Karpas-422 (cell line): ENCODE data around the gene NELFCD. TPM values are rescaled to one million over a fixed set of nuclear protein-coding genes. Genes with fewer than 3 reads are reported as not detected.
"Not testable (repeated sequence)": the region's sequence is repeated elsewhere in the genome, so short reads cannot be mapped to it uniquely, and the experiment has no call there.

Experiments
- DNase-seq: peaks from one replicate; pipeline ENCODE4 v3.0.0-alpha.2; 2015
- H2AFZ ChIP-seq: fragments of 200-600 bp; sonication (generic); 2 replicates; pipeline ENCODE4 v1.6.1; 2014; ENCODE audit warnings: antibody characterized with exemption, low read length, mixed read lengths
- H3K27ac ChIP-seq: fragments of 200-600 bp; sonication (generic); 2 replicates; pipeline ENCODE4 v1.5.1; 2014; ENCODE audit warnings: mild to moderate bottlenecking, low read length, moderate library complexity
- H3K27me3 ChIP-seq: fragments of 200-600 bp; sonication (generic); 2 replicates; pipeline ENCODE4 v1.6.1; 2014; ENCODE audit warnings: low read length, mixed read lengths
- H3K36me3 ChIP-seq: fragments of 200-600 bp; sonication (generic); 2 replicates; pipeline ENCODE4 v1.6.1; 2014; ENCODE audit warnings: low read length, mixed read lengths; ENCODE audit not compliant: insufficient read depth
- H3K4me1 ChIP-seq: fragments of 200-600 bp; sonication (generic); 2 replicates; pipeline ENCODE4 v1.6.1; 2014; ENCODE audit warnings: mild to moderate bottlenecking, low read length, mixed read lengths
- H3K4me2 ChIP-seq: fragments of 200-600 bp; sonication (generic); 2 replicates; pipeline ENCODE4 v1.6.1; 2014; ENCODE audit warnings: low read length, low read depth, mild to moderate bottlenecking; ENCODE audit not compliant: poor library complexity, severe bottlenecking
- H3K4me3 ChIP-seq: fragments of 200-600 bp; sonication (generic); 2 replicates; pipeline ENCODE4 v1.5.1; 2014; ENCODE audit warnings: mild to moderate bottlenecking, antibody characterized with exemption, low read length, mixed read lengths
- H3K79me2 ChIP-seq: fragments of 200-600 bp; sonication (generic); 2 replicates; pipeline ENCODE4 v1.6.1; 2014; ENCODE audit warnings: mild to moderate bottlenecking, low read length, mixed read lengths
- H3K9ac ChIP-seq: fragments of 200-600 bp; sonication (generic); 2 replicates; pipeline ENCODE4 v1.6.0; 2014; ENCODE audit warnings: low read length
- H3K9me2 ChIP-seq: fragments of 200-600 bp; sonication (generic), shearing (Covaris generic); replicated peaks from 2 replicates; pipeline ENCODE4 v1.6.0; 2014; ENCODE audit warnings: mild to moderate bottlenecking, low read length, moderate library complexity; ENCODE audit not compliant: insufficient read depth
- H3K9me3 ChIP-seq: fragments of 300-700, 200-600 bp; sonication (generic); 2 replicates; pipeline ENCODE4 v1.6.1; 2014; ENCODE audit warnings: low read length, mixed read lengths
- H4K20me1 ChIP-seq: fragments of 200-600 bp; sonication (generic); 2 replicates; pipeline ENCODE4 v1.6.1; 2014; ENCODE audit warnings: mild to moderate bottlenecking, antibody characterized with exemption, low read length, low read depth; ENCODE audit not compliant: insufficient read depth
- total RNA-seq: library from RNA; depleted of rRNA; stranded (reverse); fragments of >200 nt; shearing (Covaris generic); gene quantifications from 2 replicates; pipeline ENCODE4 v1.2.3, GENCODE V29; 2014; ENCODE audit warnings: low replicate concordance

The NELFCD gene
- total RNA-seq, 1 experiment from 2014 or later, result 51.3 TPM

DNA sequence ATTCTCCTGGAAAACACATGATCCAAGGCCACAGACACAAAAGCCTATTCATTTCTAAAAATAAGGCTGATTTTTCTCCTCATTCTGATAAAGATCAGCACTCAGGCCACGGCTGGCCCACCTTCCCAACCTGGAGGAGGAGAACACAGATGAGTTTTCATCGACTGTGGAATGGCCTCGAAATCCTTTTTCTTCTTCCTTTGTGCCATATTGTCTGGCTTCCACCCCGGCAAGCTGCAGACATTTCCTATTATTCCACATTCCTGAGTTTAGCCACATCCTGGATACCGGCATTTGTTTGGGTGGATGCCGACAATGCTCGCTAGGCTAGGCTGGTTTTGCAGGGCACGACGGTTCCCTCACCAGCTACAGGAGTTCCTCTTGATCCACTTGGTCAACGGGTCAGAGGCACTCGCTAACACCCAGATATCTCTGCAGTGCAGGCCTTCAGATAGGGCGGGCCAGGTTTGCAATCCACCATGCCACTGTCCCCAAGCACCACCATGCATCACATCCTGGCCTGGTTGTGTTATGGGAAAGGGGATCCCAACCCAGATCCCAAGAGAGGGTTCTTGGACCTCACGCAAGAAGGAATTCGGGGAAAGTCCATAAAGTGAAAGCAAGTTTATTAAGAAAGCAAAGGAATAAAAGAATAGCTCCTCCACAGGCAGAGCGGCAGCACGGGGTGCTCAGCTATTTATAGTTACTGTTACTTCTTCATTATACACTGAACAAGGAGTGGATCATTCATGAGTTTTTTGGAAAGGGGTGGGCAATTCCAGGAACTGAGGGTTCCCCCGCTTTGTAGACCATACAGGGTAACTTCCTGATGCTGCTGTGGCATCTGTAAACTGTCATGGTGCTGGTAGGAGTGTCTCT, 30.2 kb downstream of the NELFCD start:
- H3K9me2 ChIP-seq, result no peaks in the 10 kb centered on the region

GRCh38 chr20:59011874-59012157, 30.8 kb downstream of the NELFCD start:
- H3K9ac ChIP-seq, H4K20me1 ChIP-seq, DNase-seq, H3K36me3 ChIP-seq, H3K4me3 ChIP-seq, H3K79me2 ChIP-seq, H3K9me2 ChIP-seq, H2AFZ ChIP-seq, H3K27me3 ChIP-seq, H3K9me3 ChIP-seq, H3K4me2 ChIP-seq, H3K27ac ChIP-seq: not testable (repeated sequence)
- peaks cover 31% of the 10 kb centered on the region for H3K4me1 ChIP-seq

More for the DNA sequence above, 30.2 kb downstream of the NELFCD start:
- Histone ChIP-seq H3K9ac (no peak overlapping the region), H3K27me3 (no peaks in the 10 kb centered on the region), H3K9me3 (no peaks in the 10 kb centered on the region), H3K4me2 (no peak overlapping the region), H3K36me3 (no peaks in the 10 kb centered on the region), H3K79me2 (peaks cover 6% of the 10 kb centered on the region), H3K4me3 (no peak overlapping the region), H4K20me1 (no peaks in the 10 kb centered on the region), H2AFZ (no peak overlapping the region), H3K27ac (no peak overlapping the region), H3K4me1 (peaks cover 25% of the 10 kb centered on the region)
- no peak for DNase-seq

GRCh38 chr20:59013031-59013951, 32.2 kb downstream of the NELFCD start:
- H3K79me2 ChIP-seq, result no peaks in the 10 kb centered on the region
- H2AFZ ChIP-seq, result no peak overlapping the region
- H3K4me2 ChIP-seq, result no peak overlapping the region
- peaks cover 26% of the 10 kb centered on the region for H3K4me1 ChIP-seq
- no peak overlapping the region for H3K27ac ChIP-seq
- H3K9me2 ChIP-seq, result no peaks in the 10 kb centered on the region
- no peaks in the 10 kb centered on the region for H4K20me1 ChIP-seq
- H3K4me3 ChIP-seq, result no peak overlapping the region
- H3K9ac ChIP-seq, result no peak overlapping the region
- H3K36me3 ChIP-seq, result no peaks in the 10 kb centered on the region
- H3K27me3 ChIP-seq, result no peaks in the 10 kb centered on the region
- no peak for DNase-seq
- H3K9me3 ChIP-seq, result no peaks in the 10 kb centered on the region

- Histone ChIP-seq H3K4me3 (no peak overlapping the region), H3K4me1 (peaks cover 18% of the 10 kb centered on the region), H3K9me2 (no peaks in the 10 kb centered on the region), H3K9me3 (no peaks in the 10 kb centered on the region), H3K4me2 (no peak overlapping the region), H3K36me3 (no peaks in the 10 kb centered on the region), H3K27ac (no peak overlapping the region), H3K27me3 (no peaks in the 10 kb centered on the region), H3K9ac (no peak overlapping the region), H2AFZ (no peak overlapping the region), H4K20me1 (no peaks in the 10 kb centered on the region), H3K79me2 (no peaks in the 10 kb centered on the region)
- DNase-seq, result no peak
These were observed 33.0 kb downstream of the NELFCD start for GRCh38 chr20:59013959-59014608.

DNA sequence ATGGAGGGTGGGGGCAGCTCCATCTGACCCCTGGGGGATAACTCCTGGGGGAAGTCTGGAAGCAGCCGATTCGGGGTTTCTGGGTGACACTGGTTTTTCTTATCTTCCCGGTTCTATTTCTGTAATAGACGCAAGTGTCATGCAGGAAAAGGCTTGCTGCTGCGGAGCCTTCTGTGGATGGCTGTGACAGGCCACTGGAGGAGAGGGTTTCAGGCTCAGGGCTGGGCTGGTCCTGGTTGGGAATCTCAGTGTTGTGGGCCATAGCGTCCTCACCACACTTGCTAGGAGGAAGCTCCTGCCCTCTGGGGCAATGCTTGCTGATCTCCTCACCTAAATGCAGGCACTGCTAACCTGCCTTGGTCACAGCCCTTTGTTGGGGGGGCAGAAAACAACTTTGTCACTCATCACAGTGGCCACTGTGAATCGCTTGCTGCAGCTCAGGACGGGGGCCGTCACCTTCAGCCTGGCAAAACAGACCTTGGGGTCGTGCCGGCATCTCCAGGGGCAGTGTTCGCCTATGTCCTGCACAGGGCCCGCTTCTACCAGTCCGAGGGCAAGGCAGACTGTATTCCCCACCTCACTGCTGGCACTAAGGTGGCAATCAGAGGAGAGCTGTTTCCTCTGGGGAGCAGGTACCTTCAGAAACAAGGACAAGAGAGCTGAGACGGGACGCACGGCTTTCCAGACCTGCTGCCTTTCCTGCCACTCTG, 33.8 kb downstream of the NELFCD start:
- Histone ChIP-seq H2AFZ (no peak overlapping the region), H3K9me2 (no peaks in the 10 kb centered on the region), H3K79me2 (no peaks in the 10 kb centered on the region), H3K4me1 (peaks cover 18% of the 10 kb centered on the region), H4K20me1 (no peaks in the 10 kb centered on the region), H3K9ac (no peak overlapping the region), H3K36me3 (no peaks in the 10 kb centered on the region), H3K4me3 (no peak overlapping the region), H3K9me3 (no peaks in the 10 kb centered on the region), H3K27me3 (no peaks in the 10 kb centered on the region), H3K4me2 (no peak overlapping the region), H3K27ac (no peak overlapping the region)
- DNase-seq, result no peak

DNA sequence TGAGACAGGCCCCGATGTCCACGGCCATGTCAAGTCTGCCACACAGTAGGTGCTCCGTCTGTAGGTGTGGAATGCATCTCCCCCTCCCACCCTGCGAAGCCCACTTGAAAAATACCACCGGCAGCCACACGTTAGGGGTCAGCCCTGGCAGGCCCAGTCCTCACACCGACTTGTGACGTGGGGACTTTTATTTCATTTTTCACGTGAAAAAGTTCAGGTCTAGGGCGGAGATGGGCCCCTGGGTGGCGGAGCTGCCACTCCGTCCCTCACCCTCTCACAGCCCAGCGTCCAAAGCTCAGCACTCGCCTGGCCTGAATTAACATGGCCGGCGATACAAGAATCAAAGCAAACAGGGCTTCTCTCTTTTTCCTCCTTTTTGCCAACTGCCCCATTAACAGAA, 34.4 kb downstream of the NELFCD start:
- Histone ChIP-seq H3K9ac (no peak overlapping the region), H3K4me1 (peaks cover 18% of the 10 kb centered on the region), H3K27ac (no peak overlapping the region), H3K4me2 (no peak overlapping the region), H3K27me3 (no peaks in the 10 kb centered on the region), H4K20me1 (no peaks in the 10 kb centered on the region), H3K79me2 (no peaks in the 10 kb centered on the region), H3K9me3 (no peaks in the 10 kb centered on the region), H2AFZ (no peak overlapping the region), H3K36me3 (no peaks in the 10 kb centered on the region), H3K4me3 (no peak overlapping the region), H3K9me2 (no peaks in the 10 kb centered on the region)
- DNase-seq, result no peak

GRCh38 chr20:59015812-59016711, 35.0 kb downstream of the NELFCD start:
- H2AFZ ChIP-seq, result no peak overlapping the region
- peaks cover 18% of the 10 kb centered on the region for H3K4me1 ChIP-seq
- H3K36me3 ChIP-seq, result no peaks in the 10 kb centered on the region
- H3K9me3 ChIP-seq, result no peaks in the 10 kb centered on the region
- H3K9me2 ChIP-seq, result no peaks in the 10 kb centered on the region
- no peak overlapping the region for H3K9ac ChIP-seq
- no peak overlapping the region for H3K4me2 ChIP-seq
- H3K79me2 ChIP-seq, result no peaks in the 10 kb centered on the region
- no peaks in the 10 kb centered on the region for H4K20me1 ChIP-seq
- H3K27ac ChIP-seq, result no peak overlapping the region
- H3K27me3 ChIP-seq, result no peaks in the 10 kb centered on the region
- H3K4me3 ChIP-seq, result no peak overlapping the region
- no peak for DNase-seq
